Upper lobe of right lung (tissue), 1 donor: ENCODE measurements around the gene GNG10. TPM values are rescaled to one million over a fixed set of nuclear protein-coding genes. Genes with fewer than 3 reads are reported as not detected.

ENCODE experiments used
- ATAC-seq: fragments of 200-7000 bp; cut with Tn5 transposase; one replicate; pipeline ENCODE4 v1.9.1; 2020; ENCODE audit warnings: mild to moderate bottlenecking, moderate library complexity
- DNase-seq: peaks from one replicate; pipeline ENCODE4 v3.0.0-alpha.2; 2020
- H3K27ac ChIP-seq: fragments of 200-600 bp; one replicate; pipeline ENCODE4 v1.8.0; 2022
- H3K27me3 ChIP-seq: fragments of 200-600 bp; one replicate; pipeline ENCODE4 v1.8.0; 2022; ENCODE audit warnings: mild to moderate bottlenecking
- H3K36me3 ChIP-seq: fragments of 200-600 bp; one replicate; pipeline ENCODE4 v1.8.0; 2022
- H3K4me1 ChIP-seq: fragments of 200-600 bp; one replicate; pipeline ENCODE4 v1.8.0; 2022
- H3K4me3 ChIP-seq: fragments of 200-600 bp; one replicate; pipeline ENCODE4 v1.8.0; 2022; ENCODE audit warnings: mild to moderate bottlenecking
- H3K9me3 ChIP-seq: fragments of 200-600 bp; one replicate; pipeline ENCODE4 v1.8.0; 2022
- CTCF ChIP-seq: fragments of 200-600 bp; IDR thresholded peaks from one replicate; pipeline ENCODE4 v1.8.0; 2022; ENCODE audit warnings: antibody characterized with exemption
- intact Hi-C: fragments of 100-400 bp; cut with DNase I; formaldehyde crosslinking; loops from one replicate; pipeline ENCODE4 v1.11.0; 2022
- total RNA-seq: library from RNA; stranded (reverse); fragmentation: NEBNext Ultra II Directional; extraction: Animal tissue kit (Norgen Biotek cat#: 25700); gene quantifications from one replicate; pipeline ENCODE4 v1.2.1, GENCODE V29; 2021
- donor health status: DM: no; HTN: yes; CAD: no; lungs with severe emphysema.

GNG10 gene
- total RNA-seq, 1 donor from 2014 or later: 33.4 TPM

GRCh38 chr9:111683392-111683791, 22.0 kb downstream of the GNG10 start:
- Histone ChIP-seq H3K4me1 (no peaks in the 10 kb centered on the region), H3K27me3 (no peaks in the 10 kb centered on the region), H3K9me3 (no peaks in the 10 kb centered on the region), H3K36me3 (no peaks in the 10 kb centered on the region), H3K27ac (no peak overlapping the region), H3K4me3 (no peak overlapping the region)
- intact Hi-C loops: no loop called here
- ATAC-seq (no peak), DNase-seq (no peak)
- TF ChIP-seq CTCF: no peak

DNA sequence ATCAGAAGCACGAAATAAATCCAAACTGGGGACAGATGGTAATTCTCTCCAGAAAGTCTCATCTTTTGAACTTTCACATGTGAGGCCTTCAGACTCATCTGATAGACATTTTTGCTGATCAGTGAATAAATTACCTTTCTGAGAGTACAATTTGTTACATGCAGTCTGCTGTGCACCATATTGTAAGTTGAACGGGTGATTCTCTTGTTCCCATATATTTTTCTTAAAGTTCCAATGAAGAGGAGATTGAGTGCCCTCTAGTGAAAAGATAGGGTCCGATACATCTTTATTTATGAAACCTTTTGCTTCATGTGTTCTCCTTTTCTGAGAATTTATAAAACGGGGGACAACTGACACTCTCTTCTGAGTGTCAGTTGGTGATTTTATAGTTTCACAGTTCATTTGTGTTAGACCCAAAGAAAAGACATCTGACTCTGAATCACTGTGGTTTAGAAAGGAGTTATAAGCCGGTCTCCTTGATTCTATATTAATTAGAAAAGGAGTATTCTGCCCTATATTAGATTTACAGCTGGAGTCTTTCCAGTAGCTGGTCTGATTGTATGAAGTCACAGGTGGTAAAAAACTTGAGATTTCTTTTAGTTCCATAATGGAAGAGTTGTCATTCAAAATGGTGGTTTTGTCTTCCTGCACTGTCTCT, 30.4 kb downstream of the GNG10 start:
- Histone ChIP-seq H3K36me3 (no peaks in the 10 kb centered on the region), H3K9me3 (no peaks in the 10 kb centered on the region), H3K4me3 (no peak overlapping the region), H3K27me3 (no peaks in the 10 kb centered on the region), H3K4me1 (no peaks in the 10 kb centered on the region), H3K27ac (no peak overlapping the region)
- intact Hi-C loops: no loop called here
- ATAC-seq (peak; percentile 29), DNase-seq (no peak)
- TF ChIP-seq CTCF: peak; percentile 38

- Histone ChIP-seq H3K27me3 (no peaks in the 10 kb centered on the region), H3K4me3 (no peak overlapping the region), H3K9me3 (no peaks in the 10 kb centered on the region), H3K4me1 (no peaks in the 10 kb centered on the region), H3K27ac (no peak overlapping the region), H3K36me3 (no peaks in the 10 kb centered on the region)
- no peak for TF ChIP-seq CTCF
- ATAC-seq (no peak), DNase-seq (no peak)
- intact Hi-C loops: no loop called here
Measured at GRCh38 chr9:111696796-111697195, 35.4 kb downstream of the GNG10 start.

GRCh38 chr9:111700776-111701175, 39.4 kb downstream of the GNG10 start:
- Histone ChIP-seq H3K36me3 (no peaks in the 10 kb centered on the region), H3K4me3 (no peak overlapping the region), H3K9me3 (no peaks in the 10 kb centered on the region), H3K27ac (no peak overlapping the region), H3K4me1 (no peaks in the 10 kb centered on the region), H3K27me3 (no peaks in the 10 kb centered on the region)
- no peak for DNase-seq
- ATAC-seq: no peak
- no peak for TF ChIP-seq CTCF
- intact Hi-C loops: no loop called here

- H3K4me3 ChIP-seq: no peak overlapping the region
- no peaks in the 10 kb centered on the region for H3K9me3 ChIP-seq
- H3K36me3 ChIP-seq: no peaks in the 10 kb centered on the region
- no peak for TF ChIP-seq CTCF
- H3K27me3 ChIP-seq: no peaks in the 10 kb centered on the region
- H3K4me1 ChIP-seq: no peaks in the 10 kb centered on the region
- no peak for ATAC-seq
- no peak for DNase-seq
- intact Hi-C loops: no loop called here
- no peak overlapping the region for H3K27ac ChIP-seq
Measured at GRCh38 chr9:111704503-111704902, 43.1 kb downstream of the GNG10 start.

- no peak for DNase-seq
- ATAC-seq: no peak
- TF ChIP-seq CTCF: no peak
- no peaks in the 10 kb centered on the region for H3K4me1 ChIP-seq
- no peak overlapping the region for H3K27ac ChIP-seq
- intact Hi-C loops: no loop called here
- no peaks in the 10 kb centered on the region for H3K27me3 ChIP-seq
- no peak overlapping the region for H3K4me3 ChIP-seq
- H3K36me3 ChIP-seq: no peaks in the 10 kb centered on the region
- no peaks in the 10 kb centered on the region for H3K9me3 ChIP-seq
Measured at GRCh38 chr9:111711548-111711947, 50.1 kb downstream of the GNG10 start.
